OCI-LY7 (cell line): Measurements from ENCODE around the gene GLTP. TPM values are rescaled to one million over a fixed set of nuclear protein-coding genes. Genes with fewer than 3 reads are reported as not detected.
"Not testable (repeated sequence)": the region's sequence is repeated elsewhere in the genome, so short reads cannot be mapped to it uniquely, and the experiment has no call there.

ENCODE experiments used
- Bru-seq: library from RNA; stranded (reverse); fragments of 400-500 nt; gene quantifications from one replicate; lab custom pipeline; 2021; lab: Mats Ljungman, UMichigan
- BruChase-seq, 2 experiments: library from RNA; stranded (reverse); fragments of 400-500 nt; gene quantifications; one replicate each; lab custom pipeline; 2021; lab: Mats Ljungman, UMichigan
- BruUV-seq: library from RNA; stranded (reverse); fragments of 400-500 nt; replicated peaks from 2 replicates; lab custom pipeline; 2021; lab: Mats Ljungman, UMichigan
- CTCF ChIA-PET: fragments of 300-600 bp; sonication (Branson Sonifier 250); formaldehyde crosslinking; loops from one replicate; lab custom pipeline; 2022; ENCODE audit warnings: antibody characterized with exemption; ENCODE audit not compliant: unreplicated experiment; lab: Charles Lee
- POLR2A ChIA-PET: fragments of 300-600 bp; sonication (Branson Sonifier 250); formaldehyde crosslinking; loops from one replicate; lab custom pipeline; 2022; ENCODE audit warnings: antibody characterized with exemption; lab: Charles Lee
- DNase-seq: peaks from one replicate; pipeline ENCODE4 v3.0.0-alpha.2; 2015; ENCODE audit warnings: low spot score
- H2AFZ ChIP-seq: fragments of 200-600 bp; sonication (generic), shearing (Covaris generic); 2 replicates; pipeline ENCODE4 v1.6.1; 2014; ENCODE audit warnings: mild to moderate bottlenecking, antibody characterized with exemption, low read length, moderate library complexity
- H3K27ac ChIP-seq: fragments of 200-600 bp; sonication (generic); 2 replicates; pipeline ENCODE4 v1.5.1; 2014; ENCODE audit warnings: mixed run types, low read depth, mild to moderate bottlenecking, moderate library complexity, low read length, inconsistent platforms; ENCODE audit not compliant: poor library complexity, severe bottlenecking
- H3K36me3 ChIP-seq: fragments of 200-600 bp; sonication (generic); 2 replicates; pipeline ENCODE4 v1.6.1; 2014; ENCODE audit warnings: mild to moderate bottlenecking, antibody characterized with exemption, low read length, moderate library complexity, mixed read lengths; ENCODE audit not compliant: insufficient read depth
- H3K4me1 ChIP-seq: fragments of 200-600 bp; sonication (generic); 2 replicates; pipeline ENCODE4 v1.5.1; 2014; ENCODE audit warnings: mild to moderate bottlenecking, low read length; ENCODE audit not compliant: insufficient read depth, poor library complexity, severe bottlenecking
- H3K4me2 ChIP-seq: fragments of 200-600 bp; sonication (generic); 2 replicates; pipeline ENCODE4 v1.6.1; 2014; ENCODE audit warnings: mild to moderate bottlenecking, low read length
- H3K4me3 ChIP-seq: fragments of 200-600 bp; sonication (generic); 2 replicates; pipeline ENCODE4 v1.5.1; 2014; ENCODE audit warnings: mild to moderate bottlenecking, low read depth, low read length; ENCODE audit not compliant: poor library complexity, severe bottlenecking
- H3K79me2 ChIP-seq: fragments of 200-600 bp; sonication (generic); 2 replicates; pipeline ENCODE4 v1.6.1; 2016; ENCODE audit warnings: low read depth, mild to moderate bottlenecking, low read length, moderate library complexity, mixed read lengths; ENCODE audit not compliant: insufficient read depth
- H3K9me2 ChIP-seq: fragments of 200-600 bp; sonication (generic); 2 replicates; pipeline ENCODE4 v1.6.1; 2016; ENCODE audit warnings: mild to moderate bottlenecking, low read length, mixed read lengths; ENCODE audit not compliant: insufficient read depth
- H3K9me3 ChIP-seq: fragments of 200-600 bp; sonication (generic); 2 replicates; pipeline ENCODE4 v1.6.1; 2014; ENCODE audit warnings: mild to moderate bottlenecking, mixed run types, low read length, mixed read lengths
- H4K20me1 ChIP-seq: fragments of 200-600 bp; sonication (generic); 2 replicates; pipeline ENCODE4 v1.6.1; 2014; ENCODE audit warnings: mild to moderate bottlenecking, antibody characterized with exemption, low read length, moderate library complexity, mixed read lengths; ENCODE audit not compliant: insufficient read depth
- CTCF ChIP-seq: fragments of 200-600 bp; sonication (generic); conservative IDR thresholded peaks from 2 replicates; pipeline ENCODE4 v1.5.1; 2014; ENCODE audit warnings: mild to moderate bottlenecking, antibody characterized with exemption, low read length, moderate library complexity, mixed read lengths
- EZH2phosphoT487 ChIP-seq: fragments of 200-600 bp; sonication (generic); IDR thresholded peaks from 2 replicates; pipeline ENCODE4 v1.6.1; 2018; ENCODE audit warnings: low read depth, borderline replicate concordance, mild to moderate bottlenecking, mixed run types, antibody characterized with exemption, low read length, moderate library complexity, mixed read lengths
- intact Hi-C: fragments of 100-400 bp; cut with micrococcal nuclease; formaldehyde crosslinking; loops from one replicate; pipeline ENCODE4 v1.10.0; 2022; ENCODE audit not compliant: unreplicated experiment
- long read RNA-seq: library from polyadenylated mRNA; stranded (forward); transcript quantifications from one replicate; pipeline ENCODE4 v2.0.0, GENCODE V29; 2022
- total RNA-seq, 2 experiments: library from RNA; depleted of rRNA in 1 of 2; stranded (reverse); fragments of >200 nt in 1 of 2; shearing (Covaris generic) in 1 of 2; gene quantifications; 2 replicates each; pipeline ENCODE4 v1.2.3, GENCODE V29; 2014 to 2022

The GLTP gene
- total RNA-seq (2014; rRNA removed; shearing (Covaris generic)) (18.6 and 24.0 TPM in 2 replicates), total RNA-seq (2022) (27.1 and 27.3 TPM in 2 replicates), Bru-seq, nascent RNA (percentile 61 among the genes with signal in this experiment), BruChase-seq, experiment 1, labeled RNA remaining after a 6-hour chase (percentile 75 among the genes with signal in this experiment), BruChase-seq, experiment 2, labeled RNA remaining after a 2-hour chase (percentile 65 among the genes with signal in this experiment)
- long read RNA-seq, transcript GLTP-201 (5 exons, 2,356 nt) = major isoform, 74 of 87 reads
- long read RNA-seq, partial matches to known transcripts = 1 of 87 reads
- long read RNA-seq, other reads (novel, unspliced or antisense) = 11 of 87 reads

DNA sequence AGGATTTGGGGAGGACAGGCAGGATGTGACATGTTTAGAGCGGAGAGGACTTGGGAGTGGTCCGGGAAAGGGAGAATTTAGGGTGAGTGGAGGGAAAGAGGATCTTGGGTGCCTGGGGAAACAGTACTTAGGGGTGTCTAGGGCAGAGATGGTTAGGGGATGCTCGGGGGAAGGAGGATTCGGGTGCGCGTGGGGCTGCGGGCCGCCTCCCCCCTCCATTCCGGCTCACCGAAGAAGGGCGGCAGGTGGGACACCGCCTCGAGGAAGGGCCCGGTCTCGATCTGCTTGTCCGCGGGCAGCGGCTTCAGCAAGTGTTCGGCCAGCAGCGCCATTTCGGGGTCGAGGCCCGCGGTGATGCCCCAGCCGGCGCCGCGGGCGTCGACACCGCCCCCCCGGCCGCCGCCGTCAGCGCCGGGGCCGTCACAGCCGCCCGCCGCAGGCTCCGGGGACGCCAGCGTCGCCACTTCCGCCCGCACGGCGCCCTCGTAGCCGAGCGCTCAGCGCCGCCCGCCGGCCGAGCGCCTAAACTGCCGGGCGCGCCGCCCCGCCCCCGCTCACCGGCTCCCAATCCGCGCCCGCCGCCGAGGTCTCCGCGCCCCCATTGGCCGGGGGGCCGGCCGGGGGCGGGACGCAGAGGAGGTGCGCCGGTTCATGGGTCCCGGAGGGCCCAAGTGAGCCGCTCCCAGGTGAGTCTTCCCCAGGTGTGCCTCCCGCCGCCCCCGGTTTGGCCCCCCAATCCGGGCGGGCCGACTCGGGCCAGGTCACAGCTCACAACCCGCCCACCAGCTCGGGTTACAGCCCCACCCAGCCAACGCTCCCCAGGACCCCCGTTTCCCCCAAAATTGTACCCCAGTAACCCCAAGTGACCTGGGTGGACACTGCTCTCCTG, at the start of gene GLTP:
Gene GLTP, minus strand, starts transcription at position 499 of the 889 bp plus-strand sequence. Its CDS starts 167 bp downstream, at position 332.
- no peak for TF ChIP-seq EZH2phosphoT487
- TF ChIP-seq CTCF = peak; percentile 57
- H2AFZ ChIP-seq = peak within 1 kb of the TSS; percentile 88
- H3K9me3 ChIP-seq = no peaks in the 10 kb centered on the region
- peaks cover 38% of the 10 kb centered on the region for H3K4me1 ChIP-seq
- no peaks in the 10 kb centered on the region for H3K9me2 ChIP-seq
- H3K27ac ChIP-seq = no peak within 1 kb of the TSS
- H3K36me3 ChIP-seq = no peaks in the 10 kb centered on the region
- BruUV-seq = no TSS peak
- no peaks in the 10 kb centered on the region; the same call in 1 of the 2 replicates for H4K20me1 ChIP-seq
- ChIA-PET POLR2A (no interaction called here), CTCF (no interaction called here)
- peak within 1 kb of the TSS; percentile 76 for H3K4me3 ChIP-seq
- peak within 1 kb of the TSS; percentile 92 for H3K4me2 ChIP-seq
- DNase-seq = peak; percentile 94
- intact Hi-C loops = loop anchor here (1.0 kb wide), 2 partner anchors 27 to 75 kb away; no protein-coding TSS in a partner anchor
- no peaks in the 10 kb centered on the region; the same call in 1 of the 2 replicates for H3K79me2 ChIP-seq

DNA sequence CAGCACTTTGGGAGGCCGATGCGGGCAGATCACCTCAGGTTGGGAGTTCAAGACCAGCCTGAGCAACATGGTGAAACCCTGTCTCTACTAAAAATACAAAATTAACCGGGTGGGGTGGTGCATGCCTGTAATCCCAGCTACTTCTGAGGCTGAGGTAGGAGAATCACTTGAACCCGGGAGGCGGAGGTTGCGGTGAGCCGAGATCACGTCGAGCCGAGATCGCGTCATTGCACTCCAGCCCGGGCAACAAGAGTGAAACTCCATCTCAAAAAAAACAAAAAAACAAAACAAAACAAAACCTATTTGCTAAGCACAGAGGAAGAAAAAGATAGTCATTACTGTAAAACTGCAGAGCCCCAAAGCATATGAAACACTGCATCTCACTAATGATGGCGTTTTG, 49.0 kb upstream of the GLTP start:
- H3K4me2 ChIP-seq, H2AFZ ChIP-seq, H3K9me3 ChIP-seq, DNase-seq, H3K4me1 ChIP-seq, intact Hi-C loops, H3K79me2 ChIP-seq, BruUV-seq, H4K20me1 ChIP-seq, H3K27ac ChIP-seq, H3K9me2 ChIP-seq, H3K4me3 ChIP-seq: not testable (repeated sequence)
- CTCF ChIA-PET = interaction anchor here (0.6 kb wide), 1 partner anchor 18 kb away, joined by 3 read pairs; no protein-coding TSS in a partner anchor
- POLR2A ChIA-PET = interaction anchor here (0.6 kb wide), 1 partner anchor 171 kb away, joined by 3 read pairs; no protein-coding TSS in a partner anchor
- H3K36me3 ChIP-seq = peaks cover 86% of the 10 kb centered on the region

DNA sequence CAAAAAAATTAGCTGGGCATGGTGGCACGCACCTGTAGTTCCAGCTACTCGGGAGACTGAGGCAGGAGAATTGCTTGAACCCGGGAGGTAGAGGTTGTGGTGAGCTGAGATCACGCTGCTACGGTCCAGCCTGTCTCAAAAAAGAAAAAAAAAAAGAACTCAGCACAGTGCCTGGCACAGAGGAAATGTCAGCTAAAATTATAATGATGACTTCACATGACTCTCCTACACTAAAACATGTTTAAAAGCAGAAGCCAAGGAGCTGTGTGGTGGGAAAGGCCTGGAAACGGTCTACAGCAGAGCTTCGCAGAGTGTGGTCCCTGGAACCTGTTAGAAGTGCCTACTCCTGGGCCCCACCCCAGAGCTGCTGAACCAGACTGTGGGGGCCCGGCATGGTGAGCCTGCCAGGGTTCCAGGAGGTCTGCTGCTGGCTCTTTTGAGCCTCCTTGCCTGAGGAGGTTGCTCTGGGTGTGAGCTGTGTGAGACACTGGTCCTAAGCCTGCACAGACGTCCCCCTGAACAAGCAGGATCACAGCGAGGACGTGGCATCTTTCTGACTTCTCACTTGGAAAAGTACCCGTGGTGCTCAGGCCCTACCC, 47.8 kb upstream of the GLTP start:
- ChIA-PET POLR2A (no interaction called here), CTCF (interaction anchor here (0.5 to 1.1 kb wide), 3 partner anchors 10 to 265 kb away, joined by 4 read pairs; no protein-coding TSS in a partner anchor)
- intact Hi-C loops = no loop called here

More for the DNA sequence above, 47.8 kb upstream of the GLTP start:
- Histone ChIP-seq H3K4me2 (no peak overlapping the region), H3K9me3 (no peaks in the 10 kb centered on the region), H3K4me1 (peaks cover 14% of the 10 kb centered on the region), H2AFZ (no peak overlapping the region), H3K27ac (no peak overlapping the region), H3K79me2 (no peaks in the 10 kb centered on the region), H3K4me3 (no peak overlapping the region), H3K36me3 (peaks cover 77% of the 10 kb centered on the region), H4K20me1 (no peaks in the 10 kb centered on the region), H3K9me2 (no peaks in the 10 kb centered on the region)
- TF ChIP-seq CTCF (no peak), EZH2phosphoT487 (no peak)
- BruUV-seq = no TSS peak
- DNase-seq = no peak
